HEK293T (cell line): ENCODE data around the gene DENND6A.
"Not testable (repeated sequence)": the region's sequence is repeated elsewhere in the genome, so short reads cannot be mapped to it uniquely, and the experiment has no call there.

Experiments used
- CTCF ChIA-PET: fragments of 350-600 bp; formaldehyde crosslinking; extraction: SDS; loops from one replicate; lab custom pipeline; 2021; ENCODE audit warnings: antibody characterized with exemption, inconsistent platforms; lab: Yijun Ruan, JAX
- POLR2A ChIA-PET: fragments of 350-600 bp; formaldehyde crosslinking; extraction: SDS; loops from one replicate; lab custom pipeline; 2020; ENCODE audit warnings: antibody characterized with exemption, inconsistent platforms; lab: Yijun Ruan, JAX
- DNase-seq: peaks from one replicate; pipeline ENCODE4 v3.0.0; 2012; ENCODE audit warnings: mixed read lengths; ENCODE audit errors: extremely low spot score
- ARNT ChIP-seq: fragments of 450-650 bp; IDR thresholded peaks from 2 replicates; pipeline ENCODE4 v1.6.1; 2017; ENCODE audit warnings: mild to moderate bottlenecking
- BHLHE40 ChIP-seq: fragments of 450-650 bp; IDR thresholded peaks from 2 replicates; pipeline ENCODE4 v1.6.1; 2016; ENCODE audit warnings: mild to moderate bottlenecking, moderate library complexity, borderline replicate concordance
- CTBP1 ChIP-seq: fragments of 450-650 bp; IDR thresholded peaks from 2 replicates; pipeline ENCODE4 v1.6.1; 2016; ENCODE audit warnings: borderline replicate concordance
- ELF4 ChIP-seq: fragments of 450-650 bp; IDR thresholded peaks from 2 replicates; pipeline ENCODE4 v1.6.1; 2017; ENCODE audit warnings: antibody characterized with exemption
- FOXA1 ChIP-seq: fragments of 450-650 bp; IDR thresholded peaks from 2 replicates; pipeline ENCODE4 v1.6.1; 2016; ENCODE audit warnings: mild to moderate bottlenecking
- FOXK2 ChIP-seq: fragments of 450-650 bp; IDR thresholded peaks from 2 replicates; pipeline ENCODE4 v1.6.1; 2016; ENCODE audit warnings: mild to moderate bottlenecking
- FOXM1 ChIP-seq: fragments of 450-650 bp; IDR thresholded peaks from 2 replicates; pipeline ENCODE4 v1.6.1; 2017; ENCODE audit warnings: mild to moderate bottlenecking, borderline replicate concordance
- HDGF ChIP-seq: fragments of 450-650 bp; IDR thresholded peaks from 2 replicates; pipeline ENCODE4 v1.6.1; 2017; ENCODE audit warnings: antibody characterized with exemption, borderline replicate concordance
- L3MBTL2 ChIP-seq: fragments of 450-650 bp; conservative IDR thresholded peaks from 2 replicates; pipeline ENCODE4 v1.6.1; 2016; ENCODE audit warnings: mild to moderate bottlenecking
- LEF1 ChIP-seq: fragments of 450-650 bp; IDR thresholded peaks from 2 replicates; pipeline ENCODE4 v1.6.1; 2017; ENCODE audit warnings: mild to moderate bottlenecking, borderline replicate concordance
- NFRKB ChIP-seq: fragments of 450-650 bp; IDR thresholded peaks from 2 replicates; pipeline ENCODE4 v1.6.1; 2016; ENCODE audit warnings: mild to moderate bottlenecking, moderate library complexity
- PKNOX1 ChIP-seq: fragments of 450-650 bp; IDR thresholded peaks from 2 replicates; pipeline ENCODE4 v1.6.1; 2016
- SP1 ChIP-seq: fragments of 450-650 bp; IDR thresholded peaks from 2 replicates; pipeline ENCODE4 v1.6.1; 2017
- SUZ12 ChIP-seq: fragments of 450-650 bp; IDR thresholded peaks from 2 replicates; pipeline ENCODE4 v1.6.1; 2016; ENCODE audit warnings: mild to moderate bottlenecking
- TARDBP ChIP-seq: fragments of 450-650 bp; IDR thresholded peaks from 2 replicates; pipeline ENCODE4 v1.6.1; 2016
- ZNF384 ChIP-seq: fragments of 450-650 bp; IDR thresholded peaks from 2 replicates; pipeline ENCODE4 v1.6.1; 2016

Gene DENND6A

GRCh38 chr3:57709031-57709430 is 16.2 kb upstream of the DENND6A start:
- CTCF ChIA-PET, result no interaction called here
- TF ChIP-seq ARNT, result no peak
- no peak for TF ChIP-seq FOXK2
- TF ChIP-seq LEF1, result no peak
- no peak for TF ChIP-seq SP1
- no peak for TF ChIP-seq SUZ12
- no peak for TF ChIP-seq NFRKB
- no peak for TF ChIP-seq TARDBP
- POLR2A ChIA-PET, result interaction anchor here (1.6 kb wide), 1 partner anchor 17 kb away, joined by 4 read pairs; no protein-coding TSS in a partner anchor
- DNase-seq, result no peak

- POLR2A ChIA-PET, result no interaction called here
- CTCF ChIA-PET, result interaction anchor here (0.6 kb wide), 1 partner anchor 536 kb away, joined by 3 read pairs; no protein-coding TSS in a partner anchor
- no peak for DNase-seq
- TF ChIP-seq ZNF384, result no peak
- TF ChIP-seq SP1, result no peak
- TF ChIP-seq BHLHE40, result no peak
- no peak for TF ChIP-seq HDGF
- no peak for TF ChIP-seq PKNOX1
- no peak for TF ChIP-seq TARDBP
- TF ChIP-seq FOXK2, result no peak
- TF ChIP-seq NFRKB, result no peak
- no peak for TF ChIP-seq FOXA1
- TF ChIP-seq L3MBTL2, result no peak
- TF ChIP-seq CTBP1, result no peak
- no peak for TF ChIP-seq ARNT
- no peak for TF ChIP-seq SUZ12
- TF ChIP-seq ELF4, result no peak
- TF ChIP-seq FOXM1, result no peak
- TF ChIP-seq LEF1, result no peak
Measured at GRCh38 chr3:57706462-57706861, 13.6 kb upstream of the DENND6A start.

GRCh38 chr3:57705351-57705750 is 12.5 kb upstream of the DENND6A start:
- DNase-seq, CTCF ChIA-PET, POLR2A ChIA-PET: not testable (repeated sequence)

- DNase-seq, result no peak
- POLR2A ChIA-PET, result no interaction called here
- TF ChIP-seq PKNOX1, result no peak
- no peak for TF ChIP-seq SP1
- TF ChIP-seq ELF4, result no peak
- TF ChIP-seq NFRKB, result no peak
- TF ChIP-seq FOXK2, result no peak
- TF ChIP-seq ARNT, result no peak
- no peak for TF ChIP-seq ZNF384
- TF ChIP-seq FOXM1, result no peak
- CTCF ChIA-PET, result no interaction called here
Measured at GRCh38 chr3:57701781-57702180, 8.9 kb upstream of the DENND6A start.

GRCh38 chr3:57700737-57701136 is 7.9 kb upstream of the DENND6A start:
- no peak for DNase-seq
- POLR2A ChIA-PET, result no interaction called here
- CTCF ChIA-PET, result no interaction called here
- no peak for TF ChIP-seq PKNOX1
- no peak for TF ChIP-seq SP1
- no peak for TF ChIP-seq FOXA1
- no peak for TF ChIP-seq ELF4
- TF ChIP-seq SUZ12, result no peak
- no peak for TF ChIP-seq HDGF
- no peak for TF ChIP-seq FOXM1
- no peak for TF ChIP-seq NFRKB
- no peak for TF ChIP-seq CTBP1
- no peak for TF ChIP-seq BHLHE40
- no peak for TF ChIP-seq L3MBTL2

GRCh38 chr3:57699591-57699990 is 6.7 kb upstream of the DENND6A start:
- TF ChIP-seq FOXA1 (no peak), TARDBP (no peak), HDGF (no peak), ZNF384 (no peak), L3MBTL2 (no peak), LEF1 (no peak), ELF4 (no peak), SP1 (no peak), FOXM1 (no peak), BHLHE40 (no peak), FOXK2 (no peak), PKNOX1 (no peak), ARNT (no peak), CTBP1 (no peak)
- no peak for DNase-seq
- CTCF ChIA-PET, result no interaction called here
- POLR2A ChIA-PET, result no interaction called here
